LNCAP (cell line): Measurements from ENCODE around the gene TCF19.
A peak's percentile ranks its signal among the peaks of the same experiment; 100 is the strongest.

Experiments
- CTCF ChIP-seq: fragments of 450-650 bp; IDR thresholded peaks from 2 replicates; pipeline ENCODE4 v1.5.1; 2017; ENCODE audit warnings: mild to moderate bottlenecking

Gene TCF19

GRCh38 chr6:31125162-31125561 is 33.2 kb upstream of the TCF19 start:
- no peak for TF ChIP-seq CTCF

- no peak for TF ChIP-seq CTCF
These were observed 32.6 kb upstream of the TCF19 start for GRCh38 chr6:31125586-31126363.

- no peak for TF ChIP-seq CTCF
These were observed 31.8 kb upstream of the TCF19 start for GRCh38 chr6:31126396-31127175.

GRCh38 chr6:31128093-31128676 is 30.2 kb upstream of the TCF19 start:
- TF ChIP-seq CTCF, result peak; percentile 79

GRCh38 chr6:31129130-31129529 is 29.3 kb upstream of the TCF19 start:
- no peak for TF ChIP-seq CTCF

GRCh38 chr6:31130751-31131150 is 27.6 kb upstream of the TCF19 start:
- no peak for TF ChIP-seq CTCF

- no peak for TF ChIP-seq CTCF
These were observed 26.8 kb upstream of the TCF19 start for GRCh38 chr6:31131595-31131994.
